ENCODE data around the gene PGA4.

Gene PGA4

GRCh38 chr11:61181489-61181888 lies 40.7 kb upstream of the PGA4 start:
- H3K27ac ChIP-seq: no peak overlapping the region
- TF ChIP-seq CTCF (IDR thresholded peaks at IDR 0.05): no peak
- no peak for TF ChIP-seq ZFX (IDR thresholded peaks at IDR 0.05; ENCODE audit: borderline replicate concordance)

GRCh38 chr11:61183645-61184044 lies 38.5 kb upstream of the PGA4 start:
- TF ChIP-seq ZFX (IDR thresholded peaks at IDR 0.05; ENCODE audit: borderline replicate concordance) (no peak), CTCF (IDR thresholded peaks at IDR 0.05) (no peak)
- H3K27ac ChIP-seq: no peak overlapping the region

GRCh38 chr11:61186504-61186903 lies 35.6 kb upstream of the PGA4 start:
- no peak overlapping the region for H3K27ac ChIP-seq
- TF ChIP-seq ZFX (IDR thresholded peaks at IDR 0.05; ENCODE audit: borderline replicate concordance) (no peak), CTCF (IDR thresholded peaks at IDR 0.05) (no peak)

GRCh38 chr11:61187505-61188130 lies 34.5 kb upstream of the PGA4 start:
- H3K27ac ChIP-seq: no peak overlapping the region
- TF ChIP-seq ZFX (IDR thresholded peaks at IDR 0.05; ENCODE audit: borderline replicate concordance) (no peak), CTCF (IDR thresholded peaks at IDR 0.05) (peak; percentile 94)

- H3K27ac ChIP-seq: no peak overlapping the region
- no peak for TF ChIP-seq CTCF (IDR thresholded peaks at IDR 0.05)
- TF ChIP-seq ZFX (IDR thresholded peaks at IDR 0.05; ENCODE audit: borderline replicate concordance): no peak
Observed at GRCh38 chr11:61189933-61190332, 32.2 kb upstream of the PGA4 start.

GRCh38 chr11:61193596-61193995 lies 28.6 kb upstream of the PGA4 start:
- H3K27ac ChIP-seq: no peak overlapping the region
- no peak for TF ChIP-seq ZFX (IDR thresholded peaks at IDR 0.05; ENCODE audit: borderline replicate concordance)
- no peak for TF ChIP-seq CTCF (IDR thresholded peaks at IDR 0.05)

- H3K27ac ChIP-seq: no peak overlapping the region
- TF ChIP-seq ZFX (IDR thresholded peaks at IDR 0.05; ENCODE audit: borderline replicate concordance): no peak
- no peak for TF ChIP-seq CTCF (IDR thresholded peaks at IDR 0.05)
Observed at GRCh38 chr11:61194169-61194671, 27.9 kb upstream of the PGA4 start.
